GM12878 (cell line): ENCODE measurements around the gene PPIF.

ENCODE experiments used
- EZH2 ChIP-seq: IDR thresholded peaks from 2 replicates; pipeline ENCODE4 v1.6.1; 2012; ENCODE audit warnings: low read depth, mild to moderate bottlenecking, control low read depth, inconsistent platforms, low read length, borderline replicate concordance; ENCODE audit not compliant: control insufficient read depth
- NFXL1 ChIP-seq: fragments of 450-650 bp; IDR thresholded peaks from 2 replicates; pipeline ENCODE4 v1.6.1; 2017; ENCODE audit warnings: antibody characterized with exemption, mild to moderate bottlenecking, borderline replicate concordance
- POLR2A ChIP-seq: IDR thresholded peaks from 2 replicates; pipeline ENCODE4 v1.6.1; 2011; ENCODE audit warnings: low read depth, mild to moderate bottlenecking, low read length
- RELA ChIP-seq: fragments of 450-650 bp; IDR thresholded peaks from 2 replicates; pipeline ENCODE4 v1.8.0; 2014; ENCODE audit warnings: borderline replicate concordance; ENCODE audit not compliant: partially characterized antibody
- ZNF207 ChIP-seq: fragments of 450-650 bp; IDR thresholded peaks from 2 replicates; pipeline ENCODE4 v1.6.1; 2014; ENCODE audit warnings: antibody characterized with exemption, mild to moderate bottlenecking, borderline replicate concordance
- TF ChIP-seq, protein P1 (sequence below), 3 experiments: IDR thresholded peaks in 2 of 3; conservative IDR thresholded peaks in 1 of 3; 2 replicates each; pipeline ENCODE4 v1.5.1; 2011; ENCODE audit warnings: low read depth in 3 of 3, low read length in 3 of 3, mild to moderate bottlenecking in 3 of 3, control low read depth in 2 of 3, moderate library complexity in 2 of 3, inconsistent platforms in 1 of 3, mixed read lengths in 1 of 3; ENCODE audit not compliant: control insufficient read depth in 2 of 3, insufficient read depth in 1 of 3; ENCODE audit errors: extremely low read depth in 1 of 3
- TF ChIP-seq, protein P2 (sequence below): IDR thresholded peaks from 2 replicates; pipeline ENCODE4 v1.6.1; 2011; ENCODE audit warnings: mild to moderate bottlenecking, low read depth, low read length, moderate library complexity; ENCODE audit not compliant: insufficient replicate concordance
- TF ChIP-seq, protein P3 (sequence below): fragments of 450-650 bp; IDR thresholded peaks from 2 replicates; pipeline ENCODE4 v1.6.1; 2017; ENCODE audit warnings: mild to moderate bottlenecking, moderate library complexity
- TF ChIP-seq, protein P4 (sequence below): IDR thresholded peaks from 2 replicates; pipeline ENCODE4 v1.6.1; 2012; ENCODE audit warnings: mild to moderate bottlenecking, low read depth, low read length

DNA sequence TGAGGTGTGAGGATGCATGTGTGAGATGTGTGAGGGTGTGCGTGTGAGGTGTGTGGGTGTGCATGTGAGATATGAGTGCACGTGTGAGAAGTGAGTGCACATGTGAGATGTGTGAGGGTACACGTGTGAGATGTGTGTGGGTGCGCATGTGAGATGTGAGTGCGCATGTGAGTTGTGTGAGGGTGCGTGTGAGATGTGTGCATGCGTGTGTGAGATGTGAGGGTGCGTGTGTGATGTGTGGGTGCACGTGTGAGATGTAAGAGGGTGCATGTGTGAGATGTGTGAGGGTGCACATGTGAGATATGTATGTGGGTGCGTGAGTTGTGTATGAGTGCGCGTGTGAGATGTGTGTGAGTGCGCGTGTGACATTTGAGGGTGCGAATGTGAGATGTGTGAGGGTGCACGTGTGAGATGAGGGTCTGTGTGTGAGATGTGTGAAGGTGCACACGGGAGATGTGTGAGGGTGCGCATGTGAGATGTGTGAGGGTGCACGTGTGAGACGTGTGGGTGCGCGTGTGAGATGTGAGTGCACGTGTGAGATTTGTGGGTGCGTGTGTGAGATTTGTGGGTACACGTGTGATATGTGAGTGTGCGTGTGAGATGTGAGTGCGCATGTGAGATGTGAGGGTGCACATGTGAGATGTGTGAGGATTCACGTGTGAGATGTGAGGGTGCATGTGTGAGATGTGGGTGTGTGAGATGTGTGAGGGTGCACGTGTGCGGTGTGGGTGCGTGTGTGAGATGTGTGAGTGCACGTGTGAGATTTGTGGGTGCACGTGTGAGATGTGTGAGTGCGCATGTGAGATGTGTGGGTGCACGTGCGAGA is 30.5 kb downstream of the PPIF start:
- TF ChIP-seq NFXL1 (no peak), EZH2 (no peak), RELA (no peak), POLR2A (no peak), ZNF207 (no peak)
- TF ChIP-seq, protein P1, sequence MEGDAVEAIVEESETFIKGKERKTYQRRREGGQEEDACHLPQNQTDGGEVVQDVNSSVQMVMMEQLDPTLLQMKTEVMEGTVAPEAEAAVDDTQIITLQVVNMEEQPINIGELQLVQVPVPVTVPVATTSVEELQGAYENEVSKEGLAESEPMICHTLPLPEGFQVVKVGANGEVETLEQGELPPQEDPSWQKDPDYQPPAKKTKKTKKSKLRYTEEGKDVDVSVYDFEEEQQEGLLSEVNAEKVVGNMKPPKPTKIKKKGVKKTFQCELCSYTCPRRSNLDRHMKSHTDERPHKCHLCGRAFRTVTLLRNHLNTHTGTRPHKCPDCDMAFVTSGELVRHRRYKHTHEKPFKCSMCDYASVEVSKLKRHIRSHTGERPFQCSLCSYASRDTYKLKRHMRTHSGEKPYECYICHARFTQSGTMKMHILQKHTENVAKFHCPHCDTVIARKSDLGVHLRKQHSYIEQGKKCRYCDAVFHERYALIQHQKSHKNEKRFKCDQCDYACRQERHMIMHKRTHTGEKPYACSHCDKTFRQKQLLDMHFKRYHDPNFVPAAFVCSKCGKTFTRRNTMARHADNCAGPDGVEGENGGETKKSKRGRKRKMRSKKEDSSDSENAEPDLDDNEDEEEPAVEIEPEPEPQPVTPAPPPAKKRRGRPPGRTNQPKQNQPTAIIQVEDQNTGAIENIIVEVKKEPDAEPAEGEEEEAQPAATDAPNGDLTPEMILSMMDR (IDR thresholded peaks at IDR 0.05 in 2 of 3, conservative IDR thresholded peaks at IDR 0.05 in 1 of 3; ENCODE audit: control insufficient read depth in 2 of 3, extremely low read depth in 1 of 3, insufficient read depth in 1 of 3, low read depth in 3 of 3, low read length in 3 of 3) = no peak
- TF ChIP-seq, protein P2, sequence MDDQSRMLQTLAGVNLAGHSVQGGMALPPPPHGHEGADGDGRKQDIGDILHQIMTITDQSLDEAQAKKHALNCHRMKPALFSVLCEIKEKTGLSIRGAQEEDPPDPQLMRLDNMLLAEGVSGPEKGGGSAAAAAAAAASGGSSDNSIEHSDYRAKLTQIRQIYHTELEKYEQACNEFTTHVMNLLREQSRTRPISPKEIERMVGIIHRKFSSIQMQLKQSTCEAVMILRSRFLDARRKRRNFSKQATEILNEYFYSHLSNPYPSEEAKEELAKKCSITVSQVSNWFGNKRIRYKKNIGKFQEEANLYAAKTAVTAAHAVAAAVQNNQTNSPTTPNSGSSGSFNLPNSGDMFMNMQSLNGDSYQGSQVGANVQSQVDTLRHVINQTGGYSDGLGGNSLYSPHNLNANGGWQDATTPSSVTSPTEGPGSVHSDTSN = no peak
- TF ChIP-seq, protein P3, sequence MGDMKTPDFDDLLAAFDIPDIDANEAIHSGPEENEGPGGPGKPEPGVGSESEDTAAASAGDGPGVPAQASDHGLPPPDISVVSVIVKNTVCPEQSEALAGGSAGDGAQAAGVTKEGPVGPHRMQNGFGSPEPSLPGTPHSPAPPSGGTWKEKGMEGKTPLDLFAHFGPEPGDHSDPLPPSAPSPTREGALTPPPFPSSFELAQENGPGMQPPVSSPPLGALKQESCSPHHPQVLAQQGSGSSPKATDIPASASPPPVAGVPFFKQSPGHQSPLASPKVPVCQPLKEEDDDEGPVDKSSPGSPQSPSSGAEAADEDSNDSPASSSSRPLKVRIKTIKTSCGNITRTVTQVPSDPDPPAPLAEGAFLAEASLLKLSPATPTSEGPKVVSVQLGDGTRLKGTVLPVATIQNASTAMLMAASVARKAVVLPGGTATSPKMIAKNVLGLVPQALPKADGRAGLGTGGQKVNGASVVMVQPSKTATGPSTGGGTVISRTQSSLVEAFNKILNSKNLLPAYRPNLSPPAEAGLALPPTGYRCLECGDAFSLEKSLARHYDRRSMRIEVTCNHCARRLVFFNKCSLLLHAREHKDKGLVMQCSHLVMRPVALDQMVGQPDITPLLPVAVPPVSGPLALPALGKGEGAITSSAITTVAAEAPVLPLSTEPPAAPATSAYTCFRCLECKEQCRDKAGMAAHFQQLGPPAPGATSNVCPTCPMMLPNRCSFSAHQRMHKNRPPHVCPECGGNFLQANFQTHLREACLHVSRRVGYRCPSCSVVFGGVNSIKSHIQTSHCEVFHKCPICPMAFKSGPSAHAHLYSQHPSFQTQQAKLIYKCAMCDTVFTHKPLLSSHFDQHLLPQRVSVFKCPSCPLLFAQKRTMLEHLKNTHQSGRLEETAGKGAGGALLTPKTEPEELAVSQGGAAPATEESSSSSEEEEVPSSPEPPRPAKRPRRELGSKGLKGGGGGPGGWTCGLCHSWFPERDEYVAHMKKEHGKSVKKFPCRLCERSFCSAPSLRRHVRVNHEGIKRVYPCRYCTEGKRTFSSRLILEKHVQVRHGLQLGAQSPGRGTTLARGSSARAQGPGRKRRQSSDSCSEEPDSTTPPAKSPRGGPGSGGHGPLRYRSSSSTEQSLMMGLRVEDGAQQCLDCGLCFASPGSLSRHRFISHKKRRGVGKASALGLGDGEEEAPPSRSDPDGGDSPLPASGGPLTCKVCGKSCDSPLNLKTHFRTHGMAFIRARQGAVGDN = no peak
- TF ChIP-seq, protein P4, sequence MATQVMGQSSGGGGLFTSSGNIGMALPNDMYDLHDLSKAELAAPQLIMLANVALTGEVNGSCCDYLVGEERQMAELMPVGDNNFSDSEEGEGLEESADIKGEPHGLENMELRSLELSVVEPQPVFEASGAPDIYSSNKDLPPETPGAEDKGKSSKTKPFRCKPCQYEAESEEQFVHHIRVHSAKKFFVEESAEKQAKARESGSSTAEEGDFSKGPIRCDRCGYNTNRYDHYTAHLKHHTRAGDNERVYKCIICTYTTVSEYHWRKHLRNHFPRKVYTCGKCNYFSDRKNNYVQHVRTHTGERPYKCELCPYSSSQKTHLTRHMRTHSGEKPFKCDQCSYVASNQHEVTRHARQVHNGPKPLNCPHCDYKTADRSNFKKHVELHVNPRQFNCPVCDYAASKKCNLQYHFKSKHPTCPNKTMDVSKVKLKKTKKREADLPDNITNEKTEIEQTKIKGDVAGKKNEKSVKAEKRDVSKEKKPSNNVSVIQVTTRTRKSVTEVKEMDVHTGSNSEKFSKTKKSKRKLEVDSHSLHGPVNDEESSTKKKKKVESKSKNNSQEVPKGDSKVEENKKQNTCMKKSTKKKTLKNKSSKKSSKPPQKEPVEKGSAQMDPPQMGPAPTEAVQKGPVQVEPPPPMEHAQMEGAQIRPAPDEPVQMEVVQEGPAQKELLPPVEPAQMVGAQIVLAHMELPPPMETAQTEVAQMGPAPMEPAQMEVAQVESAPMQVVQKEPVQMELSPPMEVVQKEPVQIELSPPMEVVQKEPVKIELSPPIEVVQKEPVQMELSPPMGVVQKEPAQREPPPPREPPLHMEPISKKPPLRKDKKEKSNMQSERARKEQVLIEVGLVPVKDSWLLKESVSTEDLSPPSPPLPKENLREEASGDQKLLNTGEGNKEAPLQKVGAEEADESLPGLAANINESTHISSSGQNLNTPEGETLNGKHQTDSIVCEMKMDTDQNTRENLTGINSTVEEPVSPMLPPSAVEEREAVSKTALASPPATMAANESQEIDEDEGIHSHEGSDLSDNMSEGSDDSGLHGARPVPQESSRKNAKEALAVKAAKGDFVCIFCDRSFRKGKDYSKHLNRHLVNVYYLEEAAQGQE = no peak
